CD14-positive monocyte (primary cell): ENCODE data around the gene NELL1. TPM values are rescaled to one million over a fixed set of nuclear protein-coding genes. Genes with fewer than 3 reads are reported as not detected.

Source experiments
- DNase-seq, 3 donors: peaks; one replicate each; pipeline ENCODE4 v3.0.0-alpha.2; 2011 to 2022
- H2AFZ ChIP-seq: 2 replicates; pipeline ENCODE4 v1.6.0; 2012; ENCODE audit warnings: mild to moderate bottlenecking, low read depth, low read length, inconsistent platforms; ENCODE audit not compliant: insufficient read depth, poor library complexity, severe bottlenecking
- H3K27ac ChIP-seq, 2 donors: 1 replicate in 1 of 2; 2 replicates in 1 of 2; pipeline ENCODE4 v1.5.1; 2012 to 2013; ENCODE audit warnings: low read length in 2 of 2, control low read depth in 1 of 2, inconsistent platforms in 1 of 2, low read depth in 1 of 2, mild to moderate bottlenecking in 1 of 2
- H3K27me3 ChIP-seq, 2 donors: one replicate each; pipeline versions ENCODE4 v1.6.0 to v1.6.1; 2011 to 2013; ENCODE audit warnings: low read length in 2 of 2; ENCODE audit not compliant: control insufficient read depth in 2 of 2, insufficient read depth in 2 of 2
- H3K36me3 ChIP-seq, 2 donors: replicated peaks in 1 of 2; 1 replicate in 1 of 2; 2 replicates in 1 of 2; pipeline versions ENCODE4 v1.5.1 to v1.6.1; 2012 to 2013; ENCODE audit warnings: low read length in 2 of 2, control low read depth in 1 of 2, inconsistent platforms in 1 of 2, mild to moderate bottlenecking in 1 of 2; ENCODE audit not compliant: insufficient read depth in 2 of 2, control insufficient read depth in 1 of 2
- H3K4me1 ChIP-seq, 2 donors: 1 replicate in 1 of 2; 2 replicates in 1 of 2; pipeline versions ENCODE4 v1.5.1 to v1.6.1; 2012 to 2013; ENCODE audit warnings: low read length in 2 of 2, control low read depth in 1 of 2, inconsistent platforms in 1 of 2, mild to moderate bottlenecking in 1 of 2, moderate library complexity in 1 of 2; ENCODE audit not compliant: insufficient read depth in 2 of 2, control insufficient read depth in 1 of 2
- H3K4me2 ChIP-seq: replicated peaks from 2 replicates; pipeline ENCODE3; 2012; ENCODE audit warnings: low read length, moderate library complexity, mild to moderate bottlenecking; ENCODE audit not compliant: poor library complexity, severe bottlenecking; ENCODE audit errors: extremely low read depth
- H3K4me3 ChIP-seq, 3 experiments: fragments of 200-600 bp in 1 of 3; sonication (generic) in 1 of 3; replicated peaks in 1 of 3; 1 replicate in 2 of 3; 2 replicates in 1 of 3; pipeline ENCODE4 v1.5.1; 2011 to 2013; ENCODE audit warnings: low read length in 3 of 3, mild to moderate bottlenecking in 3 of 3, control low read depth in 2 of 3, low read depth in 2 of 3, inconsistent platforms in 1 of 3, moderate library complexity in 1 of 3
- H3K79me2 ChIP-seq: 2 replicates; pipeline ENCODE4 v1.6.0; 2012; ENCODE audit warnings: mild to moderate bottlenecking, control low read depth, inconsistent platforms, low read length, moderate library complexity; ENCODE audit not compliant: insufficient read depth
- H3K9ac ChIP-seq: 2 replicates; pipeline ENCODE4 v1.6.0; 2017; ENCODE audit warnings: low read length, mild to moderate bottlenecking; ENCODE audit not compliant: insufficient read depth, poor library complexity, severe bottlenecking
- H3K9me3 ChIP-seq, 2 donors: replicated peaks in 1 of 2; 1 replicate in 1 of 2; 2 replicates in 1 of 2; pipeline versions ENCODE4 v1.5.1 to v1.6.1; 2012 to 2013; ENCODE audit warnings: low read length in 2 of 2, control low read depth in 1 of 2; ENCODE audit not compliant: control insufficient read depth in 1 of 2, insufficient read depth in 1 of 2
- H4K20me1 ChIP-seq: 2 replicates; pipeline ENCODE4 v1.6.0; 2012; ENCODE audit warnings: mild to moderate bottlenecking, low read length, control low read depth, moderate library complexity; ENCODE audit not compliant: insufficient read depth
- H3K27ac Mint-ChIP-seq, 7 donors: one replicate each; pipeline ENCODE4 v1.8.0; 2020; ENCODE audit warnings: mild to moderate bottlenecking in 7 of 7, mixed read lengths in 7 of 7, moderate library complexity in 6 of 7, inconsistent platforms in 2 of 7
- H3K27me3 Mint-ChIP-seq, 3 donors: one replicate each; pipeline ENCODE4 v1.8.0; 2021 to 2022; ENCODE audit warnings: low read depth in 3 of 3, mild to moderate bottlenecking in 3 of 3, mixed read lengths in 3 of 3, moderate library complexity in 3 of 3, inconsistent platforms in 1 of 3
- H3K36me3 Mint-ChIP-seq, 2 donors: one replicate each; pipeline ENCODE4 v1.8.0; 2020; ENCODE audit warnings: mixed read lengths in 2 of 2, inconsistent platforms in 1 of 2, mild to moderate bottlenecking in 1 of 2
- H3K4me1 Mint-ChIP-seq: one replicate; pipeline ENCODE4 v1.8.0; 2020; ENCODE audit warnings: mild to moderate bottlenecking, mixed read lengths
- H3K4me3 Mint-ChIP-seq, 2 donors: one replicate each; pipeline ENCODE4 v1.8.0; 2020; ENCODE audit warnings: mild to moderate bottlenecking in 2 of 2, mixed read lengths in 2 of 2, moderate library complexity in 1 of 2
- H3K9me3 Mint-ChIP-seq, 7 donors: one replicate each; pipeline ENCODE4 v1.8.0; 2020 to 2022; ENCODE audit warnings: mixed read lengths in 7 of 7, mild to moderate bottlenecking in 6 of 7, moderate library complexity in 6 of 7, inconsistent platforms in 2 of 7
- WGBS: methylation state at CpG from one replicate; pipeline ENCODE4 v1.1.5; 2013; ENCODE audit warnings: missing lambda C conversion rate; ENCODE audit not compliant: insufficient coverage; 5-methylcytosine and 5-hydroxymethylcytosine counted together
- intact Hi-C, 2 donors: fragments of 100-400 bp; cut with micrococcal nuclease; formaldehyde crosslinking; loops; one replicate each; pipeline versions ENCODE4 v1.15.0 to v1.15.1; 2023
- polyA plus RNA-seq, 3 donors: library from polyadenylated mRNA; depleted of rRNA in 1 of 3; unstranded in 2 of 3; stranded (reverse) in 1 of 3; fragments of 300-500 nt in 2 of 3; fragments of >200 nt in 1 of 3; fragmentation: Illumina TruSeq in 2 of 3; gene quantifications; 1 replicate in 2 of 3; 2 replicates in 1 of 3; pipeline ENCODE4 v1.2.3, GENCODE V29; 2012 to 2021
- TF ChIP-seq, protein P1 (sequence below): fragments of 200-600 bp; IDR thresholded peaks from one replicate; pipeline ENCODE4 v1.8.0; 2022; ENCODE audit warnings: antibody characterized with exemption, mild to moderate bottlenecking

The NELL1 gene
- polyA plus RNA-seq, 3 donors, result not detected

DNA sequence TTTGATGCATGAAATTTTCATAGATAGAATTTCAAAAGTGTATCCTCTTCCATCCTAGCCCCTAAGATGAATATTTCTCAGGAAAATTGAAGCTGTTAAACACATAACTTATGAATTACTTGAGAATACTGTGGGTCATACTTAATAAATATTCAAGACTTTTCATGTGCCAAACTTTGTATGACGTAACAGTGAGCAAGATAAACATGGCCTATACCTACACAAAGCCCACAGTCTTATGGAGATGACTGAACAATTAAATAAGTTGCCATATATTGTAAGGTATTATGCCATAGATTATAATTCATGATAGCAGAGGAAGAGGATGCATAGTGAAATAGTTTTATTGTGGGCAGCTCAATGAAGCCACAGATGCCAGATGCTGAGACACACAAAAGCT lies 902.8 kb downstream of the NELL1 start:
- H3K27ac ChIP-seq, result no peak overlapping the region
- Mint-ChIP-seq H3K4me3 (no peak overlapping the region), H3K36me3 (no peaks in the 10 kb centered on the region), H3K9me3 (peaks cover 0 to 2% (median 0%) of the 10 kb centered on the region in 7 donors), H3K27me3 (no peaks in the 10 kb centered on the region), H3K27ac (no peak overlapping the region), H3K4me1 (peaks cover 4% of the 10 kb centered on the region)
- H3K4me2 ChIP-seq, result no peak overlapping the region
- WGBS, result no CpG with 5 or more reads among the region's 1 CpG
- intact Hi-C loops, result no loop called here
- no peaks in the 10 kb centered on the region for H4K20me1 ChIP-seq
- no peak overlapping the region for H3K9ac ChIP-seq
- H3K9me3 ChIP-seq, result no peaks in the 10 kb centered on the region
- H3K36me3 ChIP-seq, result no peaks in the 10 kb centered on the region
- no peak overlapping the region for H3K4me3 ChIP-seq
- no peaks in the 10 kb centered on the region for H3K27me3 ChIP-seq
- H3K4me1 ChIP-seq, result no peaks in the 10 kb centered on the region
- no peak overlapping the region for H2AFZ ChIP-seq
- TF ChIP-seq, protein P1, sequence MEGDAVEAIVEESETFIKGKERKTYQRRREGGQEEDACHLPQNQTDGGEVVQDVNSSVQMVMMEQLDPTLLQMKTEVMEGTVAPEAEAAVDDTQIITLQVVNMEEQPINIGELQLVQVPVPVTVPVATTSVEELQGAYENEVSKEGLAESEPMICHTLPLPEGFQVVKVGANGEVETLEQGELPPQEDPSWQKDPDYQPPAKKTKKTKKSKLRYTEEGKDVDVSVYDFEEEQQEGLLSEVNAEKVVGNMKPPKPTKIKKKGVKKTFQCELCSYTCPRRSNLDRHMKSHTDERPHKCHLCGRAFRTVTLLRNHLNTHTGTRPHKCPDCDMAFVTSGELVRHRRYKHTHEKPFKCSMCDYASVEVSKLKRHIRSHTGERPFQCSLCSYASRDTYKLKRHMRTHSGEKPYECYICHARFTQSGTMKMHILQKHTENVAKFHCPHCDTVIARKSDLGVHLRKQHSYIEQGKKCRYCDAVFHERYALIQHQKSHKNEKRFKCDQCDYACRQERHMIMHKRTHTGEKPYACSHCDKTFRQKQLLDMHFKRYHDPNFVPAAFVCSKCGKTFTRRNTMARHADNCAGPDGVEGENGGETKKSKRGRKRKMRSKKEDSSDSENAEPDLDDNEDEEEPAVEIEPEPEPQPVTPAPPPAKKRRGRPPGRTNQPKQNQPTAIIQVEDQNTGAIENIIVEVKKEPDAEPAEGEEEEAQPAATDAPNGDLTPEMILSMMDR, result no peak
- H3K79me2 ChIP-seq, result no peaks in the 10 kb centered on the region
- DNase-seq, result no peak

DNA sequence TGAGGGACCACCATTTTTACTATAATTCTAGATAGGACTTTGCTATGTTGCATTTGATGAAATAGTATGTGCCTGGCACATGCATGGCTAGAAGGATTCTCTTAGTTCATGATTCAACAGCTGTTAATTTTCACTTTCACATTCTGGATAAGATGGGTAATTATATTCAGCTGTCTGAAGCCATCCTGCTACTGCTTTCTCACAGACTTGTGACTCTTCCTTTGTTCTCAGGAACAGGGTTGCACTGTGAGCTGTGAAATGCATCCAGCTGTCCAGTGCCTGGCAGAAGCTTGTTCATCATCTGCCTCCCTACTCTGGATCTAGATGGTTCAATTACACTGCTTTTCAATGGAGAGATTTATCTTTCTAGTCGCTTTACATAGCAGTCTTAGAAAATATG lies 913.4 kb downstream of the NELL1 start:
- no peak for DNase-seq
- H3K9me3 Mint-ChIP-seq, result peaks cover 0 to 2% (median 2%) of the 10 kb centered on the region in 7 donors
- WGBS, result no CpG with 5 or more reads among the region's 1 CpG

More for the DNA sequence above, 913.4 kb downstream of the NELL1 start:
- no peaks in the 10 kb centered on the region for H3K36me3 Mint-ChIP-seq
- Histone ChIP-seq H3K4me1 (no peaks in the 10 kb centered on the region), H4K20me1 (no peaks in the 10 kb centered on the region), H3K27ac (no peak overlapping the region), H3K4me2 (no peak overlapping the region), H3K9me3 (no peaks in the 10 kb centered on the region), H3K9ac (no peak overlapping the region), H3K36me3 (no peaks in the 10 kb centered on the region), H3K4me3 (no peak overlapping the region), H3K27me3 (no peaks in the 10 kb centered on the region), H2AFZ (no peak overlapping the region), H3K79me2 (no peaks in the 10 kb centered on the region)
- H3K27me3 Mint-ChIP-seq, result peaks cover 0 to 2% (median 1%) of the 10 kb centered on the region in 3 donors
- intact Hi-C loops, result no loop called here
- H3K4me1 Mint-ChIP-seq, result no peaks in the 10 kb centered on the region
- no peak overlapping the region for H3K27ac Mint-ChIP-seq
- TF ChIP-seq, protein P1, result no peak
- no peak overlapping the region for H3K4me3 Mint-ChIP-seq
